ENCODE results near the gene EEA1. TPM values are rescaled to one million over a fixed set of nuclear protein-coding genes. Genes with fewer than 3 reads are reported as not detected.

The EEA1 gene
- total and polyA plus RNA-seq, 4 donors, result 5.3 to 56.7 (median 24.6) TPM

DNA sequence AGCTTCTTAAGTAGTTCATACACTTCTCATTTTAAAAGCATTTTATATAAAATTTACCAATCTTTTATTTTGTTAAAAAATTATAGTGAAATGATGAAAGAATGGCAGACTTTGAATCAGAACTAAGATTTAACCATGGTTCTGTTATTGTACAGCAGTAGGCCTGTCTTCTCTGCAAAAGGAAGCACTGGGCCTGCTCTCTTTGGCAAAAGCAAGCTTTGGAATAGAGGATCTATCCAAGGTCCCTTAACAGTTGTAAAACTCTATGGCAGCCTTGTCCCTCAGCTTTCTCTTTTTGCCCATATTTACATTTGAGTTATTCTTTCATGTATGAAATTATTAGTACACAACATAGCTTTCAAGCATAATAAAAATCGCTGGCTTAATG lies 143.5 kb downstream of the EEA1 start:
- Histone ChIP-seq H3K4me1 (ENCODE audit: control insufficient read depth in 1 of 2, insufficient read depth in 2 of 2, low read length in 2 of 2) (peaks cover 0 to 1% of the 10 kb centered on the region in 2 donors), H3K27ac (ENCODE audit: low read depth in 1 of 2, low read length in 2 of 2) (no peak overlapping the region), H3K9me3 (ENCODE audit: control insufficient read depth, low read length) (no peaks in the 10 kb centered on the region), H3K4me3 (ENCODE audit: low read length in 2 of 2) (no peak overlapping the region), H3K27me3 (ENCODE audit: control insufficient read depth in 1 of 2, insufficient read depth in 2 of 2, low read length in 1 of 2) (no peaks in the 10 kb centered on the region), H3K36me3 (ENCODE audit: control insufficient read depth in 1 of 2, insufficient read depth in 2 of 2, low read length in 1 of 2) (no peaks in the 10 kb centered on the region)
- intact Hi-C loops (cut with DNase I), result no loop called here
- no peak for DNase-seq
- ATAC-seq (ENCODE audit: low FRiP score), result no peak
- 90 to 93% methylated on average over 1 of the region's 1 CpG for WGBS, 2 donors

DNA sequence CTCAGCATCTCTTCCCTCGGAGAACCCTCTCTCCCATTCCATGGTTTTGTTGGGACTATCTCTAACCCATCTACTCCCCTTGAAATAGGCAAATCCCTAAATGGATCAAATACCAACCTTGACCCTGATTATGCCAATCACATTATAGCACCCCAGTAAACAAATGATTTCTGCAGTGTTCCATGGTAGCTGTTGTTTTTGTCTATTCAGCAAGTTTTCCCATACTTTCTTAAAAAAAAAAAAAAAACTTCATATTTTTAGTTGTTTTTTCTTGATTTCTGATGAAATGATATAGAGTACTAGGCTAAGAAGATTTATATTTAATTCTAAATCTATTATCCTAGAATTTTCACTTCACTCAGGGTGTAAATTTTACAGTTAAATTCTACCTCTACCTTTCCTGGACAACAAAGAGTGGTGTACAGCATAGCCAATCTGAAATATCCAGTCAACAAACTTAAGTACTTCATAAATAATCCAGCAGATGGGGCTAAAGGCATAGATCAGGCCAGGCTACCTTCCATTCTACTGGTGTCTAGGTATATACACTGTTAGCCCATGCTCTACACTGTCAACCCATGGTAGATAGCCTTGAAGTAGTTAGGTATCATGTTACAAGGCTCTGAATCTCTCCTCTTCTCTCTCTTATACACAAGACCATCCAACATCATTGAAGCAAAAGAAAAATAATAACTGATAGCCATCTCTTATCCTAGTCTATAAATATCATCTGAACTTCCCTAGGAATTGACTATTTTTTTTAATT lies 144.1 kb downstream of the EEA1 start:
- no peak overlapping the region for H3K4me3 ChIP-seq (ENCODE audit: low read length in 2 of 2)
- DNase-seq, result no peak
- 77 to 80% methylated on average over 1 of the region's 1 CpG for WGBS, 2 donors
- intact Hi-C loops (cut with DNase I), result no loop called here
- H3K4me1 ChIP-seq (ENCODE audit: control insufficient read depth in 1 of 2, insufficient read depth in 2 of 2, low read length in 2 of 2), result peaks cover 0 to 1% of the 10 kb centered on the region in 2 donors
- H3K27ac ChIP-seq (ENCODE audit: low read depth in 1 of 2, low read length in 2 of 2), result no peak overlapping the region
- no peaks in the 10 kb centered on the region for H3K27me3 ChIP-seq (ENCODE audit: control insufficient read depth in 1 of 2, insufficient read depth in 2 of 2, low read length in 1 of 2)
- peak; percentile 83 for ATAC-seq (ENCODE audit: low FRiP score)
- H3K36me3 ChIP-seq (ENCODE audit: control insufficient read depth in 1 of 2, insufficient read depth in 2 of 2, low read length in 1 of 2), result no peaks in the 10 kb centered on the region
- no peaks in the 10 kb centered on the region for H3K9me3 ChIP-seq (ENCODE audit: control insufficient read depth, low read length)

GRCh38 chr12:92784356-92784755 lies 144.7 kb downstream of the EEA1 start:
- no peaks in the 10 kb centered on the region for H3K27me3 ChIP-seq (ENCODE audit: control insufficient read depth in 1 of 2, insufficient read depth in 2 of 2, low read length in 1 of 2)
- peaks cover 0 to 1% of the 10 kb centered on the region in 2 donors for H3K4me1 ChIP-seq (ENCODE audit: control insufficient read depth in 1 of 2, insufficient read depth in 2 of 2, low read length in 2 of 2)
- ATAC-seq (ENCODE audit: low FRiP score) (no peak), DNase-seq (no peak)
- H3K4me3 ChIP-seq (ENCODE audit: low read length in 2 of 2), result no peak overlapping the region
- intact Hi-C loops (cut with DNase I), result no loop called here
- no peaks in the 10 kb centered on the region for H3K9me3 ChIP-seq (ENCODE audit: control insufficient read depth, low read length)
- H3K27ac ChIP-seq (ENCODE audit: low read depth in 1 of 2, low read length in 2 of 2), result no peak overlapping the region
- H3K36me3 ChIP-seq (ENCODE audit: control insufficient read depth in 1 of 2, insufficient read depth in 2 of 2, low read length in 1 of 2), result no peaks in the 10 kb centered on the region
- 0 to 7% methylated on average over 1 of the region's 1 CpG for WGBS, 2 donors

GRCh38 chr12:92779902-92780301 lies 149.2 kb downstream of the EEA1 start:
- no peak overlapping the region for H3K27ac ChIP-seq (ENCODE audit: low read depth in 1 of 2, low read length in 2 of 2)
- H3K4me3 ChIP-seq (ENCODE audit: low read length in 2 of 2), result no peak overlapping the region
- DNase-seq (no peak), ATAC-seq (ENCODE audit: low FRiP score) (no peak)
- WGBS, 2 donors, result 85 to 88% methylated on average over 1 of the region's 1 CpG
- H3K27me3 ChIP-seq (ENCODE audit: control insufficient read depth in 1 of 2, insufficient read depth in 2 of 2, low read length in 1 of 2), result no peaks in the 10 kb centered on the region
- H3K36me3 ChIP-seq (ENCODE audit: control insufficient read depth in 1 of 2, insufficient read depth in 2 of 2, low read length in 1 of 2), result no peaks in the 10 kb centered on the region
- H3K9me3 ChIP-seq (ENCODE audit: control insufficient read depth, low read length), result no peaks in the 10 kb centered on the region
- H3K4me1 ChIP-seq (ENCODE audit: control insufficient read depth in 1 of 2, insufficient read depth in 2 of 2, low read length in 2 of 2), result peaks cover 0 to 1% of the 10 kb centered on the region in 2 donors
- intact Hi-C loops (cut with DNase I), result no loop called here

DNA sequence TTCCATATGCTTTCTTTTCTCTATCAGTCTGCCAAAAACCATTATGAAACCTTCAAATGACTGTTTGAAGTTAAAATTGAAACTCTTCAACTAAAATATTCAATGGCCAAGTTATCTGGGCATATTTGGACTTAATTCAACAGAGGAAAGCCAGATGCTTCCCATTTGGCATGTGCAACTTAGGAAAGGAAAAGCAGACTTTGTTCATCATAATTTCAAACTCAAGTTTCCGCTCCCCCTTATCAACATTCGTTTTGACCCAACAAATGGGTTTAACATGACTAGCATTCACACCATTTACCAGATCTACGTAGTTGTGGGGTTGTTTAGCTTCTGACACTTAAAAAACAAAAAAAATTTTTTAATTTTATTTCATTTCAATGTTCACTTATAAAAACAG lies 150.6 kb downstream of the EEA1 start:
- no peak overlapping the region for H3K4me3 ChIP-seq (ENCODE audit: low read length in 2 of 2)
- H3K36me3 ChIP-seq (ENCODE audit: control insufficient read depth in 1 of 2, insufficient read depth in 2 of 2, low read length in 1 of 2), result no peaks in the 10 kb centered on the region
- H3K4me1 ChIP-seq (ENCODE audit: control insufficient read depth in 1 of 2, insufficient read depth in 2 of 2, low read length in 2 of 2), result no peaks in the 10 kb centered on the region
- intact Hi-C loops (cut with DNase I), result no loop called here
- ATAC-seq (ENCODE audit: low FRiP score) (no peak), DNase-seq (no peak)
- 62 to 63% methylated on average over 3 of the region's 3 CpGs for WGBS, 2 donors
- H3K27ac ChIP-seq (ENCODE audit: low read depth in 1 of 2, low read length in 2 of 2), result no peak overlapping the region
- H3K9me3 ChIP-seq (ENCODE audit: control insufficient read depth, low read length), result no peaks in the 10 kb centered on the region
- no peaks in the 10 kb centered on the region for H3K27me3 ChIP-seq (ENCODE audit: control insufficient read depth in 1 of 2, insufficient read depth in 2 of 2, low read length in 1 of 2)

- no peak for DNase-seq
These were observed 153.7 kb downstream of the EEA1 start for GRCh38 chr12:92775416-92775815.

GRCh38 chr12:92771001-92771400 lies 158.1 kb downstream of the EEA1 start:
- H3K27me3 ChIP-seq (ENCODE audit: control insufficient read depth in 1 of 2, insufficient read depth in 2 of 2, low read length in 1 of 2), result no peaks in the 10 kb centered on the region
- DNase-seq, result no peak
- ATAC-seq (ENCODE audit: low FRiP score), result no peak
- WGBS, 2 donors, result 52 to 55% methylated on average over 1 of the region's 1 CpG
- H3K27ac ChIP-seq (ENCODE audit: low read depth in 1 of 2, low read length in 2 of 2), result no peak overlapping the region
- H3K9me3 ChIP-seq (ENCODE audit: control insufficient read depth, low read length), result no peaks in the 10 kb centered on the region
- H3K4me1 ChIP-seq (ENCODE audit: control insufficient read depth in 1 of 2, insufficient read depth in 2 of 2, low read length in 2 of 2), result peaks cover 0 to 7% of the 10 kb centered on the region in 2 donors
- H3K36me3 ChIP-seq (ENCODE audit: control insufficient read depth in 1 of 2, insufficient read depth in 2 of 2, low read length in 1 of 2), result no peaks in the 10 kb centered on the region
- no peak overlapping the region for H3K4me3 ChIP-seq (ENCODE audit: low read length in 2 of 2)
- intact Hi-C loops (cut with DNase I), result no loop called here

More at GRCh38 chr12:92775416-92775815, 153.7 kb downstream of the EEA1 start:
- intact Hi-C loops (cut with DNase I), result no loop called here
- Histone ChIP-seq H3K4me1 (ENCODE audit: control insufficient read depth in 1 of 2, insufficient read depth in 2 of 2, low read length in 2 of 2) (peaks cover 0 to 2% of the 10 kb centered on the region in 2 donors), H3K27ac (ENCODE audit: low read depth in 1 of 2, low read length in 2 of 2) (no peak overlapping the region), H3K36me3 (ENCODE audit: control insufficient read depth in 1 of 2, insufficient read depth in 2 of 2, low read length in 1 of 2) (no peaks in the 10 kb centered on the region), H3K27me3 (ENCODE audit: control insufficient read depth in 1 of 2, insufficient read depth in 2 of 2, low read length in 1 of 2) (no peaks in the 10 kb centered on the region), H3K9me3 (ENCODE audit: control insufficient read depth, low read length) (no peaks in the 10 kb centered on the region), H3K4me3 (ENCODE audit: low read length in 2 of 2) (no peak overlapping the region)
- no peak for ATAC-seq (ENCODE audit: low FRiP score)

DNA sequence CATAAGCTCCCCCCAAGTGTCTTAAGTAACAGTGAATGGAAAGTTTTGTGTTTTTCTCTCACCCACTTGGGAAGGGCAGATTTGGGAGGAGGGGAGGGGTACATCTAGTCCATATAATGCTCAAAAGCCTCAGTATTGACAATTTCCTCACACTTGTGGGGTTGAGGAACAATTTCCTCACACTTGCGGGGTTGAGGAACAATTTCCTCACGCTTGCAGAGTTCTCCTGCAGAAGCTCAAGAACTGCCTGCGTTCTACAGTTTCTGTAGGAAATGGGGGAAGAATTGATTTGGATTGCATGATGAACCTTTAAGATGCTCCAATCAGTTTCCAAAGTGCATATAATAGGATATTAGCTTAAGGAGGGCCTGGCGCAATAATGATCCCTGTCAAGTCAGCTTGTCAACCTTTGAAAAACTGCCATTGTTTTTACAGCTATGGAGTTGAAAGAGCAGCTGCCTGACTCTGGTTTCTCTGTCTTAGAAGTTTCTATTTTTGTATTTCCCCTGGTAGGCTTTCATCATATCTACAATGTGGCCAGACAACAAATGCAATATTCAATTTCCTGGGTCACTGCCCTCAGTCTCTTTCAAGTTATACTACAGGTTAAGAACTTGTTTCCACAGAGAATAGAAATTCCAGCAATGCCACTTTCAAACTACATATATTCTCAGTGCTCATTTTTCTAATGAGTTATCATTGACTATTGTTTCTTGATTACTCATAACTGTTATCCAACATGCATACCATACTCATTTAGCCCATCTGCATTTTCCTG lies 159.8 kb downstream of the EEA1 start:
- Histone ChIP-seq H3K36me3 (ENCODE audit: control insufficient read depth in 1 of 2, insufficient read depth in 2 of 2, low read length in 1 of 2) (no peaks in the 10 kb centered on the region), H3K4me3 (ENCODE audit: low read length in 2 of 2) (no peak overlapping the region), H3K9me3 (ENCODE audit: control insufficient read depth, low read length) (no peaks in the 10 kb centered on the region), H3K27me3 (ENCODE audit: control insufficient read depth in 1 of 2, insufficient read depth in 2 of 2, low read length in 1 of 2) (no peaks in the 10 kb centered on the region), H3K4me1 (ENCODE audit: control insufficient read depth in 1 of 2, insufficient read depth in 2 of 2, low read length in 2 of 2) (peaks cover 0 to 7% of the 10 kb centered on the region in 2 donors), H3K27ac (ENCODE audit: low read depth in 1 of 2, low read length in 2 of 2) (no peak overlapping the region)
- ATAC-seq (ENCODE audit: low FRiP score) (no peak), DNase-seq (no peak)
- 73 to 76% methylated on average over 4 of the region's 4 CpGs for WGBS, 2 donors
- intact Hi-C loops (cut with DNase I), result no loop called here

- intact Hi-C loops (cut with DNase I), result no loop called here
- ATAC-seq (ENCODE audit: low FRiP score), result no peak
- H3K9me3 ChIP-seq (ENCODE audit: control insufficient read depth, low read length), result no peaks in the 10 kb centered on the region
- no peaks in the 10 kb centered on the region for H3K27me3 ChIP-seq (ENCODE audit: control insufficient read depth in 1 of 2, insufficient read depth in 2 of 2, low read length in 1 of 2)
- H3K4me1 ChIP-seq (ENCODE audit: control insufficient read depth in 1 of 2, insufficient read depth in 2 of 2, low read length in 2 of 2), result peaks cover 0 to 5% of the 10 kb centered on the region in 2 donors
- 82 to 87% methylated on average over 1 of the region's 1 CpG for WGBS, 2 donors
- no peak overlapping the region for H3K27ac ChIP-seq (ENCODE audit: low read depth in 1 of 2, low read length in 2 of 2)
- no peak overlapping the region for H3K4me3 ChIP-seq (ENCODE audit: low read length in 2 of 2)
- H3K36me3 ChIP-seq (ENCODE audit: control insufficient read depth in 1 of 2, insufficient read depth in 2 of 2, low read length in 1 of 2), result no peaks in the 10 kb centered on the region
- no peak for DNase-seq
These were observed 163.2 kb downstream of the EEA1 start for GRCh38 chr12:92765871-92766270.
